Naive thymus-derived CD4-positive, alpha-beta T cell (primary cell): ENCODE results near the gene TEX11. TPM values are rescaled to one million over a fixed set of nuclear protein-coding genes. Genes with fewer than 3 reads are reported as not detected.

ENCODE experiments used
- ATAC-seq: fragments of 150-1000 bp; cut with Tn5 transposase; 2 replicates; pipeline ENCODE4 v1.10.0; 2021; ENCODE audit warnings: mild to moderate bottlenecking, moderate library complexity
- CTCF ChIA-PET: fragments of 350-600 bp; sonication (Branson Sonifier 250); formaldehyde crosslinking; loops from one replicate; lab custom pipeline; 2021; ENCODE audit warnings: antibody characterized with exemption; lab: Charles Lee
- POLR2A ChIA-PET: fragments of 350-600 bp; sonication (Branson Sonifier 250); formaldehyde crosslinking; loops from one replicate; lab custom pipeline; 2021; ENCODE audit warnings: antibody characterized with exemption, inconsistent platforms; lab: Charles Lee
- DNase-seq, 9 donors: peaks; one replicate each; pipeline versions ENCODE4 v3.0.0 to v3.0.0-alpha.2; 2020 to 2022; ENCODE audit warnings: mixed read lengths in 1 of 9
- H3K27ac ChIP-seq: one replicate; pipeline ENCODE4 v1.7.0; 2013; ENCODE audit warnings: mild to moderate bottlenecking, low read depth, low read length, moderate library complexity
- H3K27me3 ChIP-seq, 2 donors: one replicate each; pipeline ENCODE4 v1.7.0; 2013; ENCODE audit warnings: low read length in 2 of 2, mild to moderate bottlenecking in 2 of 2, moderate library complexity in 2 of 2; ENCODE audit not compliant: control insufficient read depth in 2 of 2, insufficient read depth in 2 of 2
- H3K36me3 ChIP-seq, 3 experiments: 1 replicate in 2 of 3; 2 replicates in 1 of 3; pipeline ENCODE4 v1.7.0; 2013; ENCODE audit warnings: low read length in 3 of 3, mild to moderate bottlenecking in 3 of 3, moderate library complexity in 1 of 3; ENCODE audit not compliant: insufficient read depth in 3 of 3, control insufficient read depth in 2 of 3
- H3K4me1 ChIP-seq, 2 donors: one replicate each; pipeline ENCODE4 v1.7.0; 2013; ENCODE audit warnings: low read length in 2 of 2, mild to moderate bottlenecking in 2 of 2, moderate library complexity in 1 of 2; ENCODE audit not compliant: control insufficient read depth in 2 of 2, insufficient read depth in 2 of 2
- H3K4me3 ChIP-seq: 2 replicates; pipeline ENCODE4 v1.7.0; 2013; ENCODE audit warnings: mild to moderate bottlenecking, low read length
- H3K9me3 ChIP-seq, 3 experiments: 1 replicate in 2 of 3; 2 replicates in 1 of 3; pipeline ENCODE4 v1.7.0; 2013; ENCODE audit warnings: low read length in 3 of 3; ENCODE audit not compliant: control insufficient read depth in 2 of 3
- H3K27ac Mint-ChIP-seq, 9 donors: one replicate each; pipeline ENCODE4 v1.8.0; 2020 to 2022; ENCODE audit warnings: mixed read lengths in 9 of 9, mild to moderate bottlenecking in 8 of 9, moderate library complexity in 5 of 9, inconsistent platforms in 2 of 9
- H3K27me3 Mint-ChIP-seq, 5 donors: one replicate each; pipeline ENCODE4 v1.8.0; 2021 to 2022; ENCODE audit warnings: mixed read lengths in 5 of 5, mild to moderate bottlenecking in 1 of 5
- H3K36me3 Mint-ChIP-seq, 5 donors: one replicate each; pipeline ENCODE4 v1.8.0; 2020 to 2022; ENCODE audit warnings: mixed read lengths in 5 of 5, mild to moderate bottlenecking in 3 of 5, inconsistent platforms in 1 of 5
- H3K4me1 Mint-ChIP-seq, 7 donors: one replicate each; pipeline ENCODE4 v1.8.0; 2020 to 2022; ENCODE audit warnings: mixed read lengths in 7 of 7, mild to moderate bottlenecking in 3 of 7, inconsistent platforms in 1 of 7
- H3K4me3 Mint-ChIP-seq, 10 donors: one replicate each; pipeline ENCODE4 v1.8.0; 2020 to 2022; ENCODE audit warnings: mild to moderate bottlenecking in 10 of 10, mixed read lengths in 10 of 10, moderate library complexity in 6 of 10, inconsistent platforms in 2 of 10
- H3K9me3 Mint-ChIP-seq, 11 donors: one replicate each; pipeline ENCODE4 v1.8.0; 2020 to 2022; ENCODE audit warnings: mixed read lengths in 11 of 11, mild to moderate bottlenecking in 4 of 11, inconsistent platforms in 1 of 11, moderate library complexity in 1 of 11
- intact Hi-C, 2 donors: fragments of 100-400 bp; cut with micrococcal nuclease; formaldehyde crosslinking; loops; one replicate each; pipeline ENCODE4 v1.15.1; 2023
- polyA plus RNA-seq, 2 donors: library from polyadenylated mRNA; unstranded; fragments of 300-500 nt; fragmentation: Illumina TruSeq; gene quantifications; one replicate each; pipeline ENCODE4 v1.2.3, GENCODE V29; 2021
- total RNA-seq, 6 experiments: library from RNA in 5 of 6; stranded (reverse) in 5 of 6; gene quantifications; 1 replicate in 5 of 6; 2 replicates in 1 of 6; pipeline ENCODE4 v1.2.3 and lab custom pipeline; 2021 to 2026

The TEX11 gene
- total RNA-seq, result not detected
- polyA plus RNA-seq, result under 1 TPM in 1 of 2 donors, not detected in 1; 0.18 TPM
- total RNA-seq (lab: John Stamatoyannopoulos, UW), result not detected

DNA sequence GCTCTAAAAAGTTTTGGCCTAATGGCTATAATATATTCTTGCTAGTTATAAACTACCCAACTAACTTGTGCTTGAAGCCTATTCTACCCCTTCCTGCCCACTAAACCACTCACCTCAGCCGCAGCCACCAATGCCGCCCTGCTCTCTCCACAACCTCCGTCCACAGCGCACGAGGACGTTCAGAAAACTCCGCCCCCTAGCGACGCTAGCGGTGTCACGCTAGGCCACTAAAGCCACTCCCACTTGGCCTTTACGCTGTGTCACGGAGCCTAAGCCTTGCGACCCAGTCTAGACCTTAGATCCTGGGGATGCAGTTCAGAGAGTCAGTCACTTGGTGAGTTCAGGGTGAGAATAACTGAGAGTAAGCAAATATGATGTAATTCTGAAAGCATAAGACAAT, at the start of gene TEX11:
Gene TEX11 (minus strand): TSS at position 171 of the 400 bp plus-strand sequence. CDS start 922 bp downstream, outside the sequence.
- H3K4me3 Mint-ChIP-seq, result no peak within 1 kb of the TSS
- peaks cover 0 to 4% (median 0%) of the 10 kb centered on the region in 5 donors for H3K27me3 Mint-ChIP-seq
- no peaks in the 10 kb centered on the region for H3K4me1 ChIP-seq
- H3K4me1 Mint-ChIP-seq, result peaks cover 0 to 2% (median 0%) of the 10 kb centered on the region in 7 donors
- H3K27ac ChIP-seq, result no peak within 1 kb of the TSS
- intact Hi-C loops, result no loop called here
- peaks cover 0 to 4% (median 0%) of the 10 kb centered on the region in 11 donors for H3K9me3 Mint-ChIP-seq
- H3K4me3 ChIP-seq, result no peak within 1 kb of the TSS
- ChIA-PET CTCF (no interaction called here), POLR2A (no interaction called here)
- no peaks in the 10 kb centered on the region for H3K36me3 Mint-ChIP-seq
- ATAC-seq (no peak), DNase-seq (no peak)
- H3K9me3 ChIP-seq, result no peaks in the 10 kb centered on the region
- no peak within 1 kb of the TSS for H3K27ac Mint-ChIP-seq
- H3K36me3 ChIP-seq, result no peaks in the 10 kb centered on the region
- H3K27me3 ChIP-seq, result no peaks in the 10 kb centered on the region

DNA sequence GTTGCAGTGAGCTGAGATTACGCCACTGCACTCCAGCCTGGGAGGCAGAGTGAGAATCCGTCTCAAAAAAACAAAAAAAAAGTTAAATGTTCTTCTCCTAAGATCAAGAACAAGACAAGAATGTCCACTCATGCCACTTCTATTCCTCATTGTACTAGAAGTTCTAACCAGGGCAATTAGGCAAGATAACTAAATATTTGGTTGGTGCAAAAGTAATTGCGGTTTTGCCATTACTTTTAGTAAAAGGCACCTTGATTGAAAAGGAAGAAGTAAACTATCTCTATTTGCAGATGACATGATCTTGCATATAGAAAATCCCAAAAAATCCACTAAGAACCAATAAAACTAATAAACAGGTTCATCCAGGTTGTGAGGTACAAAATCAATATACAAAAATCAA, 46.4 kb upstream of the TEX11 start:
- Histone ChIP-seq H3K4me1 (no peaks in the 10 kb centered on the region), H3K27ac (no peak overlapping the region), H3K4me3 (no peak overlapping the region), H3K27me3 (no peaks in the 10 kb centered on the region), H3K9me3 (no peaks in the 10 kb centered on the region), H3K36me3 (no peaks in the 10 kb centered on the region)
- no peaks in the 10 kb centered on the region for H3K9me3 Mint-ChIP-seq
- H3K27ac Mint-ChIP-seq, result no peak overlapping the region
- ChIA-PET CTCF (no interaction called here), POLR2A (no interaction called here)
- no peak overlapping the region for H3K4me3 Mint-ChIP-seq
- no peak for ATAC-seq
- intact Hi-C loops, result no loop called here
- H3K27me3 Mint-ChIP-seq, result peaks cover 0 to 5% (median 3%) of the 10 kb centered on the region in 5 donors
- H3K36me3 Mint-ChIP-seq, result no peaks in the 10 kb centered on the region
- DNase-seq, result no peak
- H3K4me1 Mint-ChIP-seq, result peaks cover 0 to 1% (median 0%) of the 10 kb centered on the region in 7 donors

DNA sequence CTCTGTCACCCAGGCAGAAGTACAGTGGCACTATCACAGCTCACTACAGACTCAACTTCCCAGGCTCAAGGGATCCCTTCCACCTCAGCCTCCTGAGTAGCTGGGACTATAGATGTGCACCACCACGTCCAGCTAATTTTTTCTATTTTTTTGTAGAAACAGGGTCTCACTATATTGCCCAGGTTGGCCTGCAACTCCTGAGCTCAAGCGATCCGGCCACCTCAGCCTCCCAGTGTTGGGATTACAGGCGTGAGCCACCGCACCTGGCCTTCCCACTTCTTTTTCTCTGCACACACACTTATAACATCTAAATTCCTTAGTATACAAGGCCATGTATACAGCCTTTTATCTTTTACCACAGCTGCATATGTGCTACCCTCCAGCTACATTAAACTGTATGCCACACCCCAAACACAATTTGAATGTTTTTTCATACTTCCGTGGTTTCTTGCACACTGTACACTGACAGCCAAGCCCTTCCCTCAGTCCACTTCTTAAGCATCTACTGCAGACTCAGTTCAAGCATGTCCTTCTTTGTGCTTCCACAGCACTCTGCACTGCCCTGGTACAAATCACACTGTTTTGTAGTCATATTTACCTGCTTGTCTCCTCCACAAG, 15.9 kb upstream of the TEX11 start:
- no peak overlapping the region for H3K27ac Mint-ChIP-seq
- H3K9me3 Mint-ChIP-seq, result no peaks in the 10 kb centered on the region
- peaks cover 0 to 7% (median 2%) of the 10 kb centered on the region in 7 donors for H3K4me1 Mint-ChIP-seq
- POLR2A ChIA-PET, result no interaction called here
- H3K27ac ChIP-seq, result no peak overlapping the region
- H3K9me3 ChIP-seq, result no peaks in the 10 kb centered on the region
- ATAC-seq (no peak), DNase-seq (no peak)
- no peaks in the 10 kb centered on the region for H3K4me1 ChIP-seq
- no peaks in the 10 kb centered on the region for H3K27me3 ChIP-seq
- intact Hi-C loops, result no loop called here
- no peaks in the 10 kb centered on the region for H3K36me3 Mint-ChIP-seq
- peaks cover 10 to 19% (median 11%) of the 10 kb centered on the region in 5 donors for H3K27me3 Mint-ChIP-seq
- H3K36me3 ChIP-seq, result no peaks in the 10 kb centered on the region
- no peak overlapping the region for H3K4me3 ChIP-seq
- H3K4me3 Mint-ChIP-seq, result no peak overlapping the region
- CTCF ChIA-PET, result no interaction called here

DNA sequence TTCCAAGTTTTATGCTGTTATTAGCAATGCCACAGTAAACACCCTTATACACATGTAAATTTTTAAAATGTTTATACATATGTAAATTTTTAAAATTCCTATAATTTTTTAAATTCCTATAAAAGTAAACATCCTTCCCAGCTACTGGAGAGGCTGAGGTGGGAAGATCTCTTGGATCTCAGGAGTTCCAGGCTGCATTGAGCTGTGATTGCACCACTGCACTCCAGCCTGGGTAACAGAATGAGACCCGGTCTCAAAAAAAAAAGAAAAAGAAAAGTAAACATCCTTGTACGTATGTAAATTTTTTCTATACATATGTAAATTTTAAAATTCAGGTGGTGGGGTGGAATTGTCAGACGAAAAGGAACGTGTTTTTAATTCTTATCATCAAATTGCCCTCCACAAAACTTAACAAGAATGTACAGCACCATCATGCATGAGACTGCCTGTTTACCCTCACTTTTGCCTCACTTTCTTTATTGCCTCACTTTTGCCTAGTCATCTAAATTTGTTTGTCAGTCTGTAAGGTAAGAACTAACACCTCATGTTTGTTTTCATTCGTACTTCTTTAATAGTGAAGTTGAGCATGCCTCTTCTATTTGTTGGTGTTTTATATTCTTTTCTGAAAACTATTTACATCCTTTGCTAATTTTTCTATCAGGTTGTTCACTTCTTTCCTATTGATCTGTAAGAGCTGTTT, 14.4 kb upstream of the TEX11 start:
- ATAC-seq, result no peak
- H3K27ac ChIP-seq, result no peak overlapping the region
- Mint-ChIP-seq H3K9me3 (no peaks in the 10 kb centered on the region), H3K4me1 (peaks cover 0 to 7% (median 2%) of the 10 kb centered on the region in 7 donors), H3K36me3 (no peaks in the 10 kb centered on the region), H3K4me3 (no peak overlapping the region), H3K27ac (no peak overlapping the region), H3K27me3 (peaks cover 8 to 12% (median 11%) of the 10 kb centered on the region in 5 donors)
- ChIA-PET POLR2A (no interaction called here), CTCF (no interaction called here)
- no peaks in the 10 kb centered on the region for H3K4me1 ChIP-seq
- DNase-seq, result no peak
- no peaks in the 10 kb centered on the region for H3K27me3 ChIP-seq
- no peaks in the 10 kb centered on the region for H3K9me3 ChIP-seq
- no peaks in the 10 kb centered on the region for H3K36me3 ChIP-seq
- intact Hi-C loops, result no loop called here
- no peak overlapping the region for H3K4me3 ChIP-seq

DNA sequence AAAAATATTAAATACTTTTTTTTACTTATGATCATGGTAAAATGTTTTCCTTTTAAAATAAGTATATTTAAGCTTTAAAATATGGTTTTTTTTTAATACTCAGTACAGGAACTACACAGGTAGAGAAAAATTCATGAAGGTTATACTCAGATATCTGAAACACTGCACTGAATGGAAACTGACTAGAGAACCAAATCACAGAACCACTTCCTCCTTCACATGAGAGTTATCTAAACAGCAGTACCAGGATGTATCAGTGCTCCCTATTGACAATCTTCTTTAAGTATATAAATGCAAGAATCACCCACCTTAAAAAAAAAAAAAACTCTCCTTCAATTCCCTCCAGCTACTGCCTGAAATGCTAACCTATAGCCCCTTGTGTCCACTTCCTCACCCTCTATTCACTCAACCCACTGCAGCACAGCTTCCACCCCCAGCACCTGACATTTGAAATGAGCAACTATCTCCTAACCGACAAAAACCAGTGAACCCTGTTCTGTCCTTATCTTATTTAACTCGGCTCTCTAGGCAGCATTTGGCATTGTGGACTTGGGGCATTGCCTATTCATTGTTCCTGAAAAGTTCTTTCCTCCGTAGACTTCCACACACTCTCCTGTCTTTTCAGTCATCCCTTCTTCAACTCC, 13.3 kb upstream of the TEX11 start:
- H3K4me3 ChIP-seq, result no peak overlapping the region
- Mint-ChIP-seq H3K36me3 (no peaks in the 10 kb centered on the region), H3K4me1 (peaks cover 0 to 7% (median 2%) of the 10 kb centered on the region in 7 donors), H3K27ac (peak overlapping the region in 1 of 9 donors; percentile 60), H3K4me3 (no peak overlapping the region), H3K27me3 (peaks cover under 1 to 7% (median 4%) of the 10 kb centered on the region in 5 donors), H3K9me3 (no peaks in the 10 kb centered on the region)
- no peaks in the 10 kb centered on the region for H3K27me3 ChIP-seq
- no peak overlapping the region for H3K27ac ChIP-seq
- no peaks in the 10 kb centered on the region for H3K4me1 ChIP-seq
- ChIA-PET POLR2A (no interaction called here), CTCF (no interaction called here)
- intact Hi-C loops, result no loop called here
- DNase-seq (no peak), ATAC-seq (no peak)
- no peaks in the 10 kb centered on the region for H3K9me3 ChIP-seq
- no peaks in the 10 kb centered on the region for H3K36me3 ChIP-seq

DNA sequence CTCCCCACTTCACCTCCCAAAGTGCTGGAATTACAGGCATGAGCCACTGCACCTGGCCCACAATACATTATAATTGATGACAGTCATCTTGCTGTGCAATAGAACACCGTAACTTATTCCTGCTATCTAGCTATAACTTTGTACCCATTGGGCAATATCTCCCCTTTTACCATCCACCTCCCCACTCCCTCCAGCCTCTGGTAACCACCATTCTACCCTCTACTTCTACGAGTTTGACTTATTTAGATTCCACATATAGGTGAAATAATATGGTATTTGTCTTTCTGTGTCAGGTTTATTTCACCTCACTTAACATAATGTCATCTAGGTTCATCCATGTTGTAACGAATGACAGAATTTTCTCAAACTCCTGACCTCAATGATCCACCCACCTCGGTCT, 8.2 kb upstream of the TEX11 start:
- no peak for ATAC-seq
- intact Hi-C loops, result no loop called here
- no peaks in the 10 kb centered on the region for H3K27me3 ChIP-seq
- ChIA-PET CTCF (no interaction called here), POLR2A (no interaction called here)
- H3K4me3 Mint-ChIP-seq, result no peak overlapping the region
- no peak for DNase-seq
- no peaks in the 10 kb centered on the region for H3K36me3 Mint-ChIP-seq
- H3K27me3 Mint-ChIP-seq, result no peaks in the 10 kb centered on the region
- H3K4me3 ChIP-seq, result no peak overlapping the region
- no peaks in the 10 kb centered on the region for H3K9me3 ChIP-seq
- H3K9me3 Mint-ChIP-seq, result no peaks in the 10 kb centered on the region
- no peaks in the 10 kb centered on the region for H3K36me3 ChIP-seq
- peaks cover 0 to under 1% (median 0%) of the 10 kb centered on the region in 7 donors for H3K4me1 Mint-ChIP-seq
- no peaks in the 10 kb centered on the region for H3K4me1 ChIP-seq
- H3K27ac Mint-ChIP-seq, result no peak overlapping the region
- H3K27ac ChIP-seq, result no peak overlapping the region
